Erythroblast (primary cell): ENCODE data around the gene CACNA1C.

Source experiments
- GATA1 ChIP-seq: IDR thresholded peaks from 2 replicates; pipeline ENCODE4 v1.6.1; 2011; ENCODE audit warnings: low read depth, mild to moderate bottlenecking, control low read depth, low read length, moderate library complexity
- POLR2A ChIP-seq: IDR thresholded peaks from 2 replicates; pipeline ENCODE4 v1.6.1; 2011; ENCODE audit warnings: mild to moderate bottlenecking, low read length

DNA sequence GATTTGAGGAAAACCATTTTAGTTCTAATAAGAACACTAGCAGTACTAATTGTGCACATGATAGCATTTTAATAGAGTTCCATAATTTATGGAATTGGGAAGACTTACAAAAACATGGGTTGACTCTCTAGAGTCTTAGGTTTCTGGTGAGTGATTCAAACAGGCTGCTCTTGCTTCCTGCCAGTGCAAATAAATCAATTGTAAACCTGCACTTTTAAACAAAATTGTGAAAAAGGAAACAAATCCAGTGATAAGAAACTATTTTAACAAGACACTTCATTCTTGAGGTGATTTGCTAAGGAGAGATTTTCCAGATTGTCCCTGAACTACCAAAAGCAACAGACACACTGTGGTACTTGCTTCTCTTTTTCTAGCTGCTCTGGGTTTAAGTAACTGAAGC is 112.2 kb downstream of the CACNA1C start:
- TF ChIP-seq POLR2A (no peak), GATA1 (no peak)
